HEK293T (cell line): ENCODE measurements around the gene GALT.

Source experiments
- ARNT ChIP-seq: fragments of 450-650 bp; IDR thresholded peaks from 2 replicates; pipeline ENCODE4 v1.6.1; 2017; ENCODE audit warnings: mild to moderate bottlenecking
- BHLHE40 ChIP-seq: fragments of 450-650 bp; IDR thresholded peaks from 2 replicates; pipeline ENCODE4 v1.6.1; 2016; ENCODE audit warnings: mild to moderate bottlenecking, moderate library complexity, borderline replicate concordance
- CTBP1 ChIP-seq: fragments of 450-650 bp; IDR thresholded peaks from 2 replicates; pipeline ENCODE4 v1.6.1; 2016; ENCODE audit warnings: borderline replicate concordance
- ELF4 ChIP-seq: fragments of 450-650 bp; IDR thresholded peaks from 2 replicates; pipeline ENCODE4 v1.6.1; 2017; ENCODE audit warnings: antibody characterized with exemption
- FOXA1 ChIP-seq: fragments of 450-650 bp; IDR thresholded peaks from 2 replicates; pipeline ENCODE4 v1.6.1; 2016; ENCODE audit warnings: mild to moderate bottlenecking
- FOXK2 ChIP-seq: fragments of 450-650 bp; IDR thresholded peaks from 2 replicates; pipeline ENCODE4 v1.6.1; 2016; ENCODE audit warnings: mild to moderate bottlenecking
- FOXM1 ChIP-seq: fragments of 450-650 bp; IDR thresholded peaks from 2 replicates; pipeline ENCODE4 v1.6.1; 2017; ENCODE audit warnings: mild to moderate bottlenecking, borderline replicate concordance
- HDGF ChIP-seq: fragments of 450-650 bp; IDR thresholded peaks from 2 replicates; pipeline ENCODE4 v1.6.1; 2017; ENCODE audit warnings: antibody characterized with exemption, borderline replicate concordance
- PKNOX1 ChIP-seq: fragments of 450-650 bp; IDR thresholded peaks from 2 replicates; pipeline ENCODE4 v1.6.1; 2016
- SP1 ChIP-seq: fragments of 450-650 bp; IDR thresholded peaks from 2 replicates; pipeline ENCODE4 v1.6.1; 2017
- SUZ12 ChIP-seq: fragments of 450-650 bp; IDR thresholded peaks from 2 replicates; pipeline ENCODE4 v1.6.1; 2016; ENCODE audit warnings: mild to moderate bottlenecking
- TARDBP ChIP-seq: fragments of 450-650 bp; IDR thresholded peaks from 2 replicates; pipeline ENCODE4 v1.6.1; 2016

DNA sequence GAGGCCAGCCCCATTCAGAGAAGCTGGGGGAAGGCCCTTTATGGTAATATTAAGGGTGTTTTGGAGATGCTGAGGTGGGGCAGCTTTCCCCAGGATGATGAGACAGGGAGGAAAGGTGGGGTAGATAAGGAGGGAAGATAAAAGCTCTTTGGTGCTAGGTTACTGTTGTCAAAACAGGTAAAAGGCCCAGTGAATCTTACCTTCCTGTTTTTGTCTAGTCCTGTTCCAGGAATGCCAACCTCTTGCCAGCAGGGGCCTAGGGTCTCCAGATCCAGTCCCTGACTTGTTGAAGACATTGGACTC, 16.8 kb downstream of the GALT start:
- TF ChIP-seq SP1, result no peak
- TF ChIP-seq PKNOX1, result no peak
- TF ChIP-seq FOXK2, result no peak
- TF ChIP-seq CTBP1, result no peak
- no peak for TF ChIP-seq FOXM1
- no peak for TF ChIP-seq FOXA1
- no peak for TF ChIP-seq ARNT
- TF ChIP-seq ELF4, result no peak
- TF ChIP-seq BHLHE40, result no peak
- TF ChIP-seq SUZ12, result no peak
- no peak for TF ChIP-seq TARDBP
- no peak for TF ChIP-seq HDGF
